Stimulated activated CD4-positive, alpha-beta T cell treated with anti-CD3 and anti-CD28 coated beads, Interleukin-15, amount 100 ng/mL, for 48 hours (primary cell): ENCODE data around the gene RASD1.
"Not testable (repeated sequence)": the region's sequence is repeated elsewhere in the genome, so short reads cannot be mapped to it uniquely, and the experiment has no call there.

Experiments
- DNase-seq, 2 donors: peaks; one replicate each; pipeline ENCODE4 v3.0.0-alpha.2; 2020; ENCODE audit warnings: low read depth in 2 of 2

RASD1 gene

DNA sequence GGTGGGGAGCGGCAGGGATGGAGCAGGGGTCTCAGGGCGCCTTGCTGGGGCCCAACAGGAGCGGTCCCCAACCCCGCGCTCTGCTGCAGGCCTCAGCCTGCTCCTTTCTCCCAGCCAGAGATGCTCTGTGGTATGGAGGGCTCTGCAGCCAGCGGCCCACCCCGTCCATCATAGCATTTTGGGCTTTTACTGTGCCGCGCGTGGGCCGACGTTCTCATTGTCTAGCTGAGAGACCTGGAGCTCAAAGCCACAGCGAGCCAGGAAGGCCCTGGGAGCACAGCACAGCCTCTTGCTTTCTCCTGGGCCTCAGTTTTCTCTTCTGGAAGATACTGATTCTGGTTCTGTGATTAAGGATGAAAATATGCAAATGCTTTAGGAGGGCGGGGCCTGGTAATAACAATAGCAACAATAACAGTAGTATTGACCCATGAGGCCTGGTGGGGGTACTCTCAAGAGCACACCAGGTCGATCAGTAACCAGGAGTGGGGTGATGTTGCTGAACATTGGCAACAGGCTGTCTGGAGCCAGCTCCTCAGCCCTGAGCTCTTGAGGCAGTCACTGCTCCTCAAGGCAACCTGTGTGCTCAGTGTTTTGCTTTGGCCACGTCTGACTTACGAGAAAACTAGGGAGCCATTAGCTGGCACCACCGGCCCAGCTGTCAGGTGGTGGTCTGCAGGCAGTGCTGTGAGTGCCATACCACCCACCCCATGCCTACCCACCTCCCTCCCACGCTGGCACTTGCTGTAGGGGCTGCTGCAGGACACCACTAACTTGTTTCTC is 1.1 kb upstream of the RASD1 start:
- no peak for DNase-seq

DNA sequence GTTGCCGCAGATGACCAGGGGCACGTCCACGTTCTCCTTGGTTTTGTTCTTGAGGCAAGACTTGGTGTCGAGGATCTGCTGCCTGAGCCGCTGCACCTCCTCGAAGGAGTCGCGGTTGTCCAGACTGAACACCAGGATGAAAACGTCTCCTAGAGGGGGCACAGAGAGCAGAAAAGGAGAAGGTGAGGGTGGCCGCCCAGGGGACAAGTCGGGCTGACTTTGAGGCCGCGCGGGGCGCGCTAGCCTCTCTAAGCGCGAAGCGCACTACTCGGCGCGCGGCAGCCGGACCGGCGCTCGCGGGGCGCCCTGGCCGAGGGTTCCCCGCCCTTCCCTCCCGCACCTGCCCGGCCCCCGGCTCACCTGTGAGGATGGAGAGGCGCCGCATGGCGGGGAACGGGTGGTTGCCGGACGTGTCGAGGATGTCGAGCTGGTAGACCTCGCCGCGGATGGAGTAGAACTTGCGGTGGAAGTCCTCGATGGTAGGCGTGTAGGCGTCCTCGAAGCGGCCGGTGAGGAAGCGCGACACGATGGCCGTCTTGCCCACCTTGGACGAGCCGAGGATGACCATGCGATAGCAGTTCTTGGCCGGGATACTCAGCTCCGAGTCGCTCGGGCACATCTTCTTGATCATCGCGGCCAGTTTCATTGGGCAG is 533 bp downstream of the RASD1 start:
- DNase-seq, result no peak

- DNase-seq, result no peak
These were observed 1.2 kb downstream of the RASD1 start for GRCh38 chr17:17494870-17495535.

- no peak for DNase-seq
These were observed 1.7 kb downstream of the RASD1 start for GRCh38 chr17:17494499-17494869.

DNA sequence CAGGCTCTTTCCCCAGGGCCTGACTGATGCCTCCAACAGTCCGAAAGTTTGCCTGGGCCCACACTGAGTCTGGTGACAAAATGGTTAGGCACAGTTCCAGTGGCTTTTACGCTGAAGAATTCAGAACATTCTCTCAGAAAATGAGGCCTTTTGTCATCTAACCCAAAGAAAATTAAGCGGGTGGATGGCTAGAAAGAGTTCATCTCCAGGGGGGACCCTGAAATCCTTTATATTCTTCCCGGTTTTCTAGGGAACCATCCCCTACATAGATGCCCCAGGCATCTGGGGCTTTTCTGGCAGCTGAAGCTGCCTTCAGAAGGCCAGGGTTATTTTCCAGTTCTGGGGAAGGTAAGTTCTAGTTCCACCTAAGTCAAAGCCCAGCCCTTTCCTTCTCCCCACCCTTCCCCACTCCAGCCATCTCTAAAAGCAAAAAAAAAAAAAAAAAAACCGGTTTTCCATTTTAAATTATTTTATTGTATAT is 2.2 kb downstream of the RASD1 start:
- DNase-seq, result no peak

GRCh38 chr17:17493249-17493985 is 2.8 kb downstream of the RASD1 start:
- no peak for DNase-seq

- DNase-seq, result no peak
These were observed 3.6 kb downstream of the RASD1 start for GRCh38 chr17:17492571-17492970.

GRCh38 chr17:17492085-17492484 is 4.1 kb downstream of the RASD1 start:
- no peak for DNase-seq

DNA sequence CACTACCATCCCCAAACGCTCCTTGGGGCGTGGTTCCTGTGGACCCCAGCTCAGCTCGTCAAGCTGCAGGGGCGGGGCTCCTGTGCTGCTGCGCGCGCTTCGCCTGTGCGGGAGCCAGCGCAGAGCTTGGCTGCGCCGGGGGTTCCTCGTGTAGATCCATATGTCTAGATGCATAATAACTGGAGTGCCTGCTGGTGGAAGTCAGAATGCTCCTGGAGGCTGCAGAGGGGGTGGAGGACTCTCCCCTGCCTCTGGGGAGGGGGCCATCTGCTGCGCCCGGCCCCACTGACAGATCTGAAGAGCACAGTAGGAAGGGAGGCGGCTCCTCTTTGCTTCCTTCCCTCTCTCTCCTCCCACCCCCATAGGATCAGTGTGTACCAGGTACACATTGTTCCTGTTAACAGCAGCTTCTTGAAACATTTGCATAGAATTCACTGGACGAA is 4.6 kb downstream of the RASD1 start:
- no peak for DNase-seq

GRCh38 chr17:17491031-17491471 is 5.1 kb downstream of the RASD1 start:
- no peak for DNase-seq

- no peak for DNase-seq
These were observed 8.2 kb downstream of the RASD1 start for GRCh38 chr17:17487998-17488397.

DNA sequence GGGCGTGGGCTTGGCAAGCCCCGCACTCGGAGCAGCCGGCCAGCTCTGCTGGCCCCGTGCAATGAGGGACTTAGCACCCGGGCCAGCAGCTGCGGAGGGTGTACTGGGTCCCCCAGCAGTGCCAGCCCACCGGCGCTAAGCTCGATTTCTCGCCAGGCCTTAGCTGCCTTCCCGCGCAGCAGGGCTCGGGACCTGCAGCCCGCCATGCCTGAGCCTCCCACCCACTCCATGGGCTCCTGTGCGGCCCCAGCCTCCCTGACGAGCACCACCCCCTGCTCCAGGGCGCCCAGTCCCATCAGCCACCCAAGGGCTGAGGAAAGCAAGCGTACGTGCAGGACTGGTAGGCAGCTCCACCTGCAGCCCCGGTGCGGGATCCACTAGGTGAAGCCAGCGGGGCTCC is 9.8 kb downstream of the RASD1 start:
- not testable (repeated sequence) for DNase-seq

DNA sequence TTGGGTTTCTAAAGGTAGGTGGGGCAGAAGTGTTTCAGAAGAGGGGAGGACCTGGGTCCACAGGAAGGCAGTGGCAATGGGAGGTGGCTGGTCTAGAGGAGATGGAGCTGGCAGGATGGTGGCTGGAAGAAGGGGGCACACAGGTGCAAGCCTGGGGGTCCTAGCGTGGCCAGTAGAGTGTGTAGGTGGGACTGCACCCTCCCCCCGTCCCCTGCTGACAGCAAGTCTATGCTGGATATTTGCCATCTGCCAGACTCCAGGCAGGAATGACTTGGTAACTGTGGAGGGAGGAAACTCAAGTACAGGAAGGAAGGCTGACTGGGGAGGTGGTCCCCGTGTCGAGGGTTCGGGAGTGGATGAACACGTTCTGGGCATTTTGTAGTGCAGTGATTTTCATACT is 10.8 kb downstream of the RASD1 start:
- no peak for DNase-seq

DNA sequence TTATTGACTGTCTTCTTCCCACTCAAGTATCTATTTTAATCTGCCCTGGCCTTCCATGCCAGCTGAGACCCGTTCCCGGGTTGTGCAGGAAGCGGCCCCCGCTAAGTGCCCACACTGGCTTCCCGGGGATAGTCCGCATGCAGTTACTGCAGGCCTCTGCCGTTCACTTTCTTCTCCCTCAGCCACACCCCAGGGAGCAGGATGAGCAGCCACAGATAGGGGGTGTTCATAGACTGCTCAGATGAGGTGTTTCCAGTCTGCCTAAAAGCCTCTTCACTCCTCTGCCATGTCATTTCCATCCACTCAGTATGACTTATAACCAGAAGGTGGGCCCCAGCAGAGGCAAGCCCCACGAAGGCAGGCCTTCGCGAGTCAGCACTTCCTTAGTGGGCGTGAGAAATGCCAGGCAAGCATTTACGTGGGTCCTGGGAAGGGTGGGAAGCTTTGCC is 11.7 kb downstream of the RASD1 start:
- DNase-seq, result peak; percentile 55 to 60

GRCh38 chr17:17481860-17482259 is 14.3 kb downstream of the RASD1 start:
- no peak for DNase-seq

- no peak for DNase-seq
These were observed 15.5 kb downstream of the RASD1 start for GRCh38 chr17:17480593-17481148.

DNA sequence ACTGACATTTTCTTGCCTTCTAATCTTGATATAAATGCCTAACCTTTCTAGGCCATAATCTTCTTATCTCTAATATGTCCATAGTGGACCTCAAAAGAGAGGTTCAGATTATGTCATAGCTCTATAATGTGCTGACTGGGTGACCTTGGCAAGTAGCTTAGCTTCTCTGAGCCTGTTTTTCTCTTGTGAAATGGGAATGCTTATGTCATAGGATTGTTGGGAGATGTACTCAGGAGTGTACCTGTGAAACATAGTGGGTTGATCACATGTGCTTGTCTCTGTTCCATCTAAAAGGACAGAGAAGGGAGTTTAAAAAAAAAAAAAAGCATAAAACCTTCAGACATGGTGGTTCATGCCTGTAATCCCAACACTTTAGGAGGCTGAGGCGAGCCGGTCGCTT is 17.0 kb downstream of the RASD1 start:
- DNase-seq, result no peak

DNA sequence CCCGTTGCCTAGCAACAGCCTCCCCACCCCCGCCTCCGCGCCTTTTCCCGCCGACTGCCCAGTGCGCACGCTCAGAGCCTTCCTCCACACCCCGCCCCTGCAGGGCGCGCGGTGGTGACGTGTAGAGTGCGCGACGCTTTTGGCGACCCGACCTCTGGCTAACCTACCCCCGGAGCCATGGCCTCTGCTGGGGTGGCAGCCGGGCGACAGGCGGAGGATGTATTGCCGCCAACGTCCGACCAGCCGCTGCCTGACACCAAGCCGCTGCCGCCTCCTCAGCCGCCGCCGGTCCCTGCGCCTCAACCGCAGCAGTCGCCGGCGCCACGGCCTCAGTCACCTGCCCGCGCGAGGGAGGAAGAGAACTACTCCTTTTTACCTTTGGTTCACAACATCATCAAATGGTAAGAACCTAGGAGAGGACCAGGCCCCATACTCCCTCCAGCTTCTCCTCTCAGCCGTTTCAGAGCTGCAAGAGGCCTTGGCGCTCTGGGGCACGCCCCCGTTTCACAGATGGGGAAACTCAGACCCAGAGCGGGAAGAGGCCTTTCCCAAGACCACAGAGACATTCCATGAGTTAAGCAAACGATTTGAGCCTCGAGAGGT is 19.2 kb downstream of the RASD1 start, which contains the start of gene MED9:
Gene MED9 (plus strand): TSS at position 136 of the 603 bp plus-strand sequence. CDS start 42 bp downstream, at position 178.
- DNase-seq, result peak; percentile 90 to 93

DNA sequence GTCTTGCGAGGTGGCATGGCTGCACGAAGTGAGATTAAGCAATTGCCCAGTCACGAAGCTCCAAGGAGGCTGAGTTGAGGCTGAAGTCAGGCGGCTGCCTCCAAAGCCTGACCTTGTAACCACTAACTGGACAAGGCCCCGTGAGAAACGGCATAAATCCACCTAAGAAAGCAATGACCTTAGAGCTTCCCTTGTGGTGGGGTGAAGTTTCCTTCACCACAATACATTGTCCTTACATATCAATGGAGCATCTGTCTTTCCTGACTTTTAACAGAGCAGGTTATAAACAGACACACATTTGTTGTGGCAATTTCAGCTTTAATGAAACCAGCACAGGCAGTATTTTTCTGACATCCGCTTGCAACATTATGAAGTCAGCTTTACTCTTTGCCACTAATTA is 21.9 kb downstream of the RASD1 start:
- no peak for DNase-seq

- DNase-seq, result no peak
These were observed 23.8 kb downstream of the RASD1 start for GRCh38 chr17:17472333-17472920.

- DNase-seq, result no peak
These were observed 26.2 kb downstream of the RASD1 start for GRCh38 chr17:17469996-17470395.
